ENCODE results near the gene MOB2. TPM values are rescaled to one million over a fixed set of nuclear protein-coding genes. Genes with fewer than 3 reads are reported as not detected.
A peak's percentile ranks its signal among the peaks of the same experiment; 100 is the strongest.

Gene MOB2
- total RNA-seq, 2 donors from 2014 or later: 39.3 to 46.5 TPM

- no peak for DNase-seq (ENCODE audit: low spot score)
- Histone ChIP-seq H3K9me3 (no peaks in the 10 kb centered on the region), H3K27ac (no peak overlapping the region), H3K36me3 (no peaks in the 10 kb centered on the region), H3K4me1 (replicated peaks) (peaks cover 18% of the 10 kb centered on the region), H3K27me3 (replicated peaks; ENCODE audit: insufficient read depth) (no peaks in the 10 kb centered on the region), H3K4me3 (no peak overlapping the region)
- intact Hi-C loops (cut with DNase I): no loop called here
- 95% methylated on average over 13 of the region's 13 CpGs for WGBS
- no peak for TF ChIP-seq POLR2A (IDR thresholded peaks at IDR 0.05)
- no peak for TF ChIP-seq POLR2AphosphoS5 (IDR thresholded peaks at IDR 0.05)
- TF ChIP-seq CTCF (IDR thresholded peaks at IDR 0.05): no peak
Observed at GRCh38 chr11:1498262-1498661, 11.7 kb upstream of the MOB2 start.

DNA sequence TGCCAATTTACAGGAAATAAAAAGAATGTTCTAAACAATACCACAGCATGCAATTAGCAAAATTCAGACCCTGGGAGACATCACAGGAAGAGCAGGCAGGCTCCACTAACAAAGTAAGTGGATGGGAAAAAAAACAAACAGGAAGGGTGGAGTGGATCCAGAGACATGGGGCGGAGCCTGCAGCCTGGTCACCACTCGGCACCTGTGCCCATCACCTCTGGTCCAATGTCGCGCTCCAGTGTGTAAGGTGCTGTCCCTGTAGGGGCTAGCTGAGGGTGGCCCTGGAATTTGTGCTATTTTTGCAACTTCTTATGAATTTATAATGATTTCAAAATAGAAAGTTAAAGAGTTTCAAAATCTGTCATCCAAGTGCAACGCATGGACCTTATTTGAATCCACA lies 11.0 kb upstream of the MOB2 start:
- peaks cover 14% of the 10 kb centered on the region for H3K4me1 ChIP-seq (replicated peaks)
- no peak for DNase-seq (ENCODE audit: low spot score)
- H3K27ac ChIP-seq: no peak overlapping the region
- H3K9me3 ChIP-seq: no peaks in the 10 kb centered on the region
- intact Hi-C loops (cut with DNase I): no loop called here
- 93% methylated on average over 5 of the region's 5 CpGs for WGBS
- no peaks in the 10 kb centered on the region for H3K27me3 ChIP-seq (replicated peaks; ENCODE audit: insufficient read depth)
- H3K4me3 ChIP-seq: no peak overlapping the region
- no peaks in the 10 kb centered on the region for H3K36me3 ChIP-seq
- no peak for TF ChIP-seq CTCF (IDR thresholded peaks at IDR 0.05)
- no peak for TF ChIP-seq POLR2A (IDR thresholded peaks at IDR 0.05)
- TF ChIP-seq POLR2AphosphoS5 (IDR thresholded peaks at IDR 0.05): no peak

DNA sequence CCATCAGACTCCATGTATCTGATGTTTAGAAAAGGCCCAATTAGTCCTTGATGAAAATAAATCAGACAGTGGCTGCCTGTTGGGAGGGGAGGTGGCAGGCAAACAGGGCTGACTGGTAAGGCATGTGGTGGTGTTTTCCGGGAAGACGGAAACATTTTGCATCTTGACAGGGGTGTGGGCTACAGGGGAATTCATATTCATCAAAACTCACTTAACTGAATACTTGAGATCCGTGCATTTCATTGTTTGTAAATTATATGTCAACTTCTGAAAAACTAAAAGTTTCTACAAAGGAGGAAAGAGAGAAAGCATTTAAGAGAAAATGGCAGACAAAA lies 10.1 kb upstream of the MOB2 start:
- Histone ChIP-seq H3K4me1 (replicated peaks) (peaks cover 10% of the 10 kb centered on the region), H3K9me3 (no peaks in the 10 kb centered on the region), H3K4me3 (no peak overlapping the region), H3K27me3 (replicated peaks; ENCODE audit: insufficient read depth) (no peaks in the 10 kb centered on the region), H3K36me3 (no peaks in the 10 kb centered on the region), H3K27ac (no peak overlapping the region)
- TF ChIP-seq CTCF (IDR thresholded peaks at IDR 0.05) (no peak), POLR2A (IDR thresholded peaks at IDR 0.05) (no peak), POLR2AphosphoS5 (IDR thresholded peaks at IDR 0.05) (no peak)
- no peak for DNase-seq (ENCODE audit: low spot score)
- 72% methylated on average over 3 of the region's 3 CpGs for WGBS
- intact Hi-C loops (cut with DNase I): no loop called here

GRCh38 chr11:1496091-1496760 lies 9.6 kb upstream of the MOB2 start:
- intact Hi-C loops (cut with DNase I): no loop called here
- DNase-seq (ENCODE audit: low spot score): no peak
- Histone ChIP-seq H3K36me3 (no peaks in the 10 kb centered on the region), H3K4me3 (no peak overlapping the region), H3K27ac (no peak overlapping the region), H3K27me3 (replicated peaks; ENCODE audit: insufficient read depth) (no peaks in the 10 kb centered on the region), H3K4me1 (replicated peaks) (peaks cover 7% of the 10 kb centered on the region), H3K9me3 (no peaks in the 10 kb centered on the region)
- no peak for TF ChIP-seq CTCF (IDR thresholded peaks at IDR 0.05)
- TF ChIP-seq POLR2A (IDR thresholded peaks at IDR 0.05): no peak
- no peak for TF ChIP-seq POLR2AphosphoS5 (IDR thresholded peaks at IDR 0.05)
- 74% methylated on average over 9 of the region's 9 CpGs for WGBS

DNA sequence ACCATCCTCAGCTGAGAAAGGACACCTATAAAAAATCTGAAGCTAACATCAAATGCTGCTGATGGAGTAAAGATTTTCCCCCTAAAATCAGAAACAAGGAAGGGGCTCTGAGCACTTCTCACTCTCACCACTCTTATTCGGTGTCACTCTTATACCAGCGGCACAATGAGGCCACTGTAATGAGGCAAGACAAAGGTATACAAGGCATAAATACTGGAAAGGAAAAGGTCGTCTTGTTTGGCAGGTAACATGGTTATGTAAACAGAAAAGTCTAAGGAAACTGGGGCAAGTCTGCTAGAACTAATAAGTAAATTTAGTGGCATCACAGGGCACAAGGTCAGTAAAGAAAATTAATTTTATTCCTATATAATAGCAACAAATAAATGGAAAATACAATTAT lies 8.1 kb upstream of the MOB2 start:
- 62% methylated on average over 3 of the region's 3 CpGs for WGBS
- H3K27me3 ChIP-seq (replicated peaks; ENCODE audit: insufficient read depth): no peaks in the 10 kb centered on the region
- DNase-seq (ENCODE audit: low spot score): no peak
- H3K36me3 ChIP-seq: no peaks in the 10 kb centered on the region
- no peaks in the 10 kb centered on the region for H3K4me1 ChIP-seq (replicated peaks)
- H3K9me3 ChIP-seq: no peaks in the 10 kb centered on the region
- no peak for TF ChIP-seq POLR2A (IDR thresholded peaks at IDR 0.05)
- TF ChIP-seq CTCF (IDR thresholded peaks at IDR 0.05): no peak
- peak; percentile 12 for TF ChIP-seq POLR2AphosphoS5 (IDR thresholded peaks at IDR 0.05)
- H3K4me3 ChIP-seq: no peak overlapping the region
- no peak overlapping the region for H3K27ac ChIP-seq
- intact Hi-C loops (cut with DNase I): no loop called here

All from prostate gland (tissue), 2 donors.